ENCODE measurements around the gene FBN2.

DNA sequence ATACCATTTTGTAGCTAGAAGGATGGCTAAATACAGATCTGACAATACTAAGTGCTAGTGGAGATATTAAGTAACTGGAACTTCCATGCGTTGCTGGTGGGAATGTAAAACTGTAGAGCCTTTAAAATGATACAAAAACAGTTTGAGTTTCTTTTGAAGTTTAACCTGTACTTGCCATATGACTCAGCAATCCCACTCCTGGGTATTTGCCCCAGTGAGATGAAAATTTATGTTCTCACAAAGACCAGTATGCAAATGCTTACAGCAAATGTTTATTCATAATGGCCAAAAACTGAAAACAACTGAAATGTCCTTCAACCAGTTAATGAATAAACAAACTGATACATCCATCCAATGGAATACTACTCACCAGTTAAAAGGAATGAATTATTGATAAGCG is 317.2 kb downstream of the FBN2 start:
- TF ChIP-seq EZH2 (IDR thresholded peaks at IDR 0.05; ENCODE audit: low read length, missing control alignments), result no peak
- TF ChIP-seq, protein P1, sequence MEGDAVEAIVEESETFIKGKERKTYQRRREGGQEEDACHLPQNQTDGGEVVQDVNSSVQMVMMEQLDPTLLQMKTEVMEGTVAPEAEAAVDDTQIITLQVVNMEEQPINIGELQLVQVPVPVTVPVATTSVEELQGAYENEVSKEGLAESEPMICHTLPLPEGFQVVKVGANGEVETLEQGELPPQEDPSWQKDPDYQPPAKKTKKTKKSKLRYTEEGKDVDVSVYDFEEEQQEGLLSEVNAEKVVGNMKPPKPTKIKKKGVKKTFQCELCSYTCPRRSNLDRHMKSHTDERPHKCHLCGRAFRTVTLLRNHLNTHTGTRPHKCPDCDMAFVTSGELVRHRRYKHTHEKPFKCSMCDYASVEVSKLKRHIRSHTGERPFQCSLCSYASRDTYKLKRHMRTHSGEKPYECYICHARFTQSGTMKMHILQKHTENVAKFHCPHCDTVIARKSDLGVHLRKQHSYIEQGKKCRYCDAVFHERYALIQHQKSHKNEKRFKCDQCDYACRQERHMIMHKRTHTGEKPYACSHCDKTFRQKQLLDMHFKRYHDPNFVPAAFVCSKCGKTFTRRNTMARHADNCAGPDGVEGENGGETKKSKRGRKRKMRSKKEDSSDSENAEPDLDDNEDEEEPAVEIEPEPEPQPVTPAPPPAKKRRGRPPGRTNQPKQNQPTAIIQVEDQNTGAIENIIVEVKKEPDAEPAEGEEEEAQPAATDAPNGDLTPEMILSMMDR (conservative IDR thresholded peaks at IDR 0.05 in 1 of 2, IDR thresholded peaks at IDR 0.05 in 1 of 2; ENCODE audit: low read depth in 1 of 2, low read length in 2 of 2), result no peak

Measured in fibroblast of lung (primary cell).